Brain microvascular endothelial cell (primary cell): Measurements from ENCODE around the gene NOL9.

Experiments
- DNase-seq: peaks from one replicate; pipeline ENCODE4 v3.0.0-alpha.2; 2020
- H3K27ac ChIP-seq: fragments of 250-450 bp; sonication (Bioruptor Pico); 2 replicates; pipeline ENCODE4 v1.5.1; 2020; ENCODE audit warnings: mild to moderate bottlenecking, moderate library complexity
- H3K27me3 ChIP-seq: fragments of 250-450 bp; sonication (Bioruptor Pico); replicated peaks from 2 replicates; pipeline ENCODE4 v1.5.1; 2020; ENCODE audit warnings: mild to moderate bottlenecking
- H3K36me3 ChIP-seq: fragments of 250-450 bp; sonication (Bioruptor Pico); replicated peaks from 2 replicates; pipeline ENCODE4 v1.5.1; 2020; ENCODE audit warnings: mild to moderate bottlenecking
- H3K4me3 ChIP-seq: 2 replicates; pipeline ENCODE4 v1.5.1; 2011; ENCODE audit warnings: low read depth, mild to moderate bottlenecking, control low read depth, low read length, moderate library complexity
- CTCF ChIP-seq: IDR thresholded peaks from 2 replicates; pipeline ENCODE4 v1.5.1; 2011; ENCODE audit warnings: low read depth, mild to moderate bottlenecking, moderate library complexity, low read length, control low read depth, inconsistent platforms; ENCODE audit errors: missing control alignments
- in situ Hi-C: cut with HindIII; loops from 2 replicates; pipeline ENCODE4 v1.10.0; 2017; ENCODE audit warnings: low sequenced_read_pairs, low pct_ligation_motif_present

Gene NOL9

GRCh38 chr1:6557597-6557996, 3.3 kb upstream of the NOL9 start:
- Histone ChIP-seq H3K27ac (no peak overlapping the region), H3K36me3 (no peaks in the 10 kb centered on the region), H3K4me3 (no peak overlapping the region), H3K27me3 (no peaks in the 10 kb centered on the region)
- in situ Hi-C loops, result no loop called here
- no peak for TF ChIP-seq CTCF
- no peak for DNase-seq

GRCh38 chr1:6554907-6555778, 830 bp upstream of the NOL9 start, which contains the start of gene TAS1R1:
Gene TAS1R1, plus strand, starts transcription at chr1:6555307. Its CDS starts 67 bp downstream, at chr1:6555374.
- Histone ChIP-seq H3K36me3 (no peaks in the 10 kb centered on the region), H3K4me3 (peak within 1 kb of the TSS; percentile 92), H3K27ac (peak within 1 kb of the TSS; percentile 62), H3K27me3 (no peaks in the 10 kb centered on the region)
- DNase-seq, result no peak
- in situ Hi-C loops, result no loop called here
- no peak for TF ChIP-seq CTCF

GRCh38 chr1:6547301-6547700, 7.0 kb downstream of the NOL9 start:
- peak; percentile 46 for TF ChIP-seq CTCF
- peak; percentile 27 for DNase-seq
- Histone ChIP-seq H3K36me3 (peaks cover 33% of the 10 kb centered on the region), H3K4me3 (no peak overlapping the region), H3K27ac (no peak overlapping the region), H3K27me3 (no peaks in the 10 kb centered on the region)
- in situ Hi-C loops, result no loop called here

GRCh38 chr1:6546326-6546725, 8.0 kb downstream of the NOL9 start:
- in situ Hi-C loops, result no loop called here
- no peak for DNase-seq
- H3K4me3 ChIP-seq, result no peak overlapping the region
- no peaks in the 10 kb centered on the region for H3K27me3 ChIP-seq
- H3K36me3 ChIP-seq, result peaks cover 34% of the 10 kb centered on the region
- H3K27ac ChIP-seq, result no peak overlapping the region
- TF ChIP-seq CTCF, result no peak

- H3K27ac ChIP-seq, result peak overlapping the region; percentile 81
- H3K27me3 ChIP-seq, result no peaks in the 10 kb centered on the region
- in situ Hi-C loops, result no loop called here
- peak; percentile 27 for DNase-seq
- TF ChIP-seq CTCF, result no peak
- H3K4me3 ChIP-seq, result no peak overlapping the region
- peaks cover 35% of the 10 kb centered on the region for H3K36me3 ChIP-seq
Measured at GRCh38 chr1:6545276-6546112, 8.8 kb downstream of the NOL9 start.
